Neural cell (in vitro differentiated cells): ENCODE data around the gene FBXL15.
A peak's percentile ranks its signal among the peaks of the same experiment; 100 is the strongest.

Experiments used
- CTCF ChIP-seq: fragments of 450-650 bp; IDR thresholded peaks from 2 replicates; pipeline ENCODE4 v1.5.1; 2014; ENCODE audit warnings: antibody characterized with exemption, mild to moderate bottlenecking, moderate library complexity; ENCODE audit not compliant: poor library complexity, severe bottlenecking
- EP300 ChIP-seq: fragments of 450-650 bp; conservative IDR thresholded peaks from 2 replicates; pipeline ENCODE4 v1.6.1; 2014; ENCODE audit warnings: antibody characterized with exemption, mild to moderate bottlenecking, moderate library complexity; ENCODE audit not compliant: poor library complexity, severe bottlenecking
- EZH2 ChIP-seq: fragments of 200-600, 300-800 bp; shearing (Covaris generic), sonication (generic); IDR thresholded peaks from 2 replicates; pipeline ENCODE4 v1.6.1; 2014; ENCODE audit warnings: antibody characterized with exemption, low read length, borderline replicate concordance, mild to moderate bottlenecking; ENCODE audit not compliant: insufficient read depth, poor library complexity, severe bottlenecking
- MXI1 ChIP-seq: fragments of 450-650 bp; conservative IDR thresholded peaks from 2 replicates; pipeline ENCODE4 v1.6.1; 2014; ENCODE audit warnings: antibody characterized with exemption, mild to moderate bottlenecking; ENCODE audit not compliant: poor library complexity, severe bottlenecking
- POLR2AphosphoS5 ChIP-seq: IDR thresholded peaks from 2 replicates; pipeline ENCODE4 v1.6.1; 2012
- SMC3 ChIP-seq: fragments of 450-650 bp; conservative IDR thresholded peaks from 2 replicates; pipeline ENCODE4 v1.6.1; 2014; ENCODE audit warnings: antibody characterized with exemption, mild to moderate bottlenecking, moderate library complexity; ENCODE audit not compliant: poor library complexity
- TF ChIP-seq, protein P1 (sequence below): IDR thresholded peaks from 2 replicates; pipeline ENCODE4 v1.6.1; 2012; ENCODE audit warnings: borderline replicate concordance

DNA sequence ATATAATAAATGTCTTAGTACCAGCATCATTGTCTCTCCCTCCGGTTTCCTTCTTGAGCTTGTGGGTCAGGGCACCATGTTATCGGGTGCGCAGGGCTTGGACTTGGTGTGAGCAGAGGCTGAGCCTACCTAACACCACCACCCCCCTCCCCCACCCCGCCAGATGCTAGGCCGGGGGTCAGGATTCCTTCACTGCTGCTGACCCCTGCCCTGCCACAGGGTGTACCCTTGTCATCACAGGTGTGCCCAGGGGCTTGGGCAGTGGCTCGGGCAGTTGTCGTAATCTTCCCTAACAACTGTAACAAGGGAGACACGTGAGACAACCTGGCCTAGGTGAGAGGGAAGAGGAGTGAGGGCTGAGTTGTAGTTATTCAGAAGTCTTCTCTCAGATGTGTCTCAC, 37.8 kb upstream of the FBXL15 start:
- TF ChIP-seq CTCF (no peak), EZH2 (no peak), MXI1 (no peak), POLR2AphosphoS5 (peak; percentile 19), EP300 (no peak), SMC3 (no peak)
- TF ChIP-seq, protein P1, sequence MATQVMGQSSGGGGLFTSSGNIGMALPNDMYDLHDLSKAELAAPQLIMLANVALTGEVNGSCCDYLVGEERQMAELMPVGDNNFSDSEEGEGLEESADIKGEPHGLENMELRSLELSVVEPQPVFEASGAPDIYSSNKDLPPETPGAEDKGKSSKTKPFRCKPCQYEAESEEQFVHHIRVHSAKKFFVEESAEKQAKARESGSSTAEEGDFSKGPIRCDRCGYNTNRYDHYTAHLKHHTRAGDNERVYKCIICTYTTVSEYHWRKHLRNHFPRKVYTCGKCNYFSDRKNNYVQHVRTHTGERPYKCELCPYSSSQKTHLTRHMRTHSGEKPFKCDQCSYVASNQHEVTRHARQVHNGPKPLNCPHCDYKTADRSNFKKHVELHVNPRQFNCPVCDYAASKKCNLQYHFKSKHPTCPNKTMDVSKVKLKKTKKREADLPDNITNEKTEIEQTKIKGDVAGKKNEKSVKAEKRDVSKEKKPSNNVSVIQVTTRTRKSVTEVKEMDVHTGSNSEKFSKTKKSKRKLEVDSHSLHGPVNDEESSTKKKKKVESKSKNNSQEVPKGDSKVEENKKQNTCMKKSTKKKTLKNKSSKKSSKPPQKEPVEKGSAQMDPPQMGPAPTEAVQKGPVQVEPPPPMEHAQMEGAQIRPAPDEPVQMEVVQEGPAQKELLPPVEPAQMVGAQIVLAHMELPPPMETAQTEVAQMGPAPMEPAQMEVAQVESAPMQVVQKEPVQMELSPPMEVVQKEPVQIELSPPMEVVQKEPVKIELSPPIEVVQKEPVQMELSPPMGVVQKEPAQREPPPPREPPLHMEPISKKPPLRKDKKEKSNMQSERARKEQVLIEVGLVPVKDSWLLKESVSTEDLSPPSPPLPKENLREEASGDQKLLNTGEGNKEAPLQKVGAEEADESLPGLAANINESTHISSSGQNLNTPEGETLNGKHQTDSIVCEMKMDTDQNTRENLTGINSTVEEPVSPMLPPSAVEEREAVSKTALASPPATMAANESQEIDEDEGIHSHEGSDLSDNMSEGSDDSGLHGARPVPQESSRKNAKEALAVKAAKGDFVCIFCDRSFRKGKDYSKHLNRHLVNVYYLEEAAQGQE: no peak
